Forelimb muscle (tissue), 1 donor: ENCODE results near the gene EDNRB. TPM values are rescaled to one million over a fixed set of nuclear protein-coding genes. Genes with fewer than 3 reads are reported as not detected.

Source experiments
- polyA plus RNA-seq: library from polyadenylated mRNA; unstranded; fragments of 120-200 nt; gene quantifications from one replicate; pipeline ENCODE4 v1.2.1, GENCODE V29; 2013; ENCODE audit not compliant: insufficient read length

The EDNRB gene
- polyA plus RNA-seq, 1 donor: 9.1 TPM

Other genes with a start within 250 kb of the EDNRB start
- gene SLAIN1, start 221.1 kb downstream of the EDNRB start, polyA plus RNA-seq: 5.5 TPM